NCI-H510A treated with DMSO at 0.1 percent for 48 hours (cell line): ENCODE results near the gene HGFAC.

Experiments used
- DNase-seq: peaks from one replicate; lab custom pipeline; 2025; lab: John Stamatoyannopoulos, UW

Gene HGFAC

GRCh38 chr4:3486541-3487540 lies 45.1 kb downstream of the HGFAC start:
- DNase-seq: no peak

GRCh38 chr4:3487861-3488260 lies 46.1 kb downstream of the HGFAC start:
- no peak for DNase-seq

DNA sequence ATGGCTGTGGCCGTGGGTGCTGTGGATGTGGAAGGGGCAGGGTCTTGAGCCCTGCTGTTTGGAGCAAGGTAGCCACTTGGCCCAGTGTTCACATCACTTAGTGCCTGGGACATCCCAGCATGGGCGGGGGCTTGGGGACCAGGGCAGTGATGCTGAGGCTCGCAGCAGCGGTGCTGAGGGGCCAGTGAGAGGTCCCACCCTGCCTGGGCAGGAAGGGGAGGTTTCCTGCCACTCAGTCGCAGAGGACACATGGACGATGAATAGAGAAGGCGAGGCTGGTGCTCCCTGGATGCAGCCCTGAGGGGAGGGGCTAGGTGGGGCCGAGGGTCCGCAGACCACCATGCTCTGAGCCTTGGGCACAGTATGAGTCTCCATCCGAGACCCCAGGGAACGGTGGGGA lies 47.1 kb downstream of the HGFAC start:
- no peak for DNase-seq

DNA sequence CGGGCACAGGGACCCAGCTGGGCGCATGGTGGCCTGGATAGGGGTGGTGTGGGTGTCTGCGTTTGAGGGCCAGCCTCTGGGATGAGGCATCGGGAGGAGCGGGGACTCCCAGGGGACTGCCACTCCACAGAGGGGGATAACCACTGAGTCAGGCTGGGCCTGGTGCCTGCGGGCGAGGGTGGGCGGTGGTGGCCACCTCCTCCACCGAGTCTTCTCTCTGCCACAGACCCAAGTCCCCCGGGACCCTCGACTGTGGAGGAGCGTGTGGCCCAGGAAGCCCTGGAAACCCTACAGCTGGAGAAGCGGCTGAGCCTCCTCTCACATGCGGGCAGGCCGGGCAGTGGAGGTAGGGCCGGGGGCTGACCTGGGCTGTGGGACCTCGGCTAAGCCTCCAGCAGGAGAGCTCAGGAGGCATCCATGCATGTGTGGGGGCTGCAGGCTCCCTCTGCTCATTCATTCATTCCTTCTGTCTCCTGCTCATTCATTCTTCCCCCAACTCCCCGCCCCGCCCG lies 47.7 kb downstream of the HGFAC start:
- no peak for DNase-seq

GRCh38 chr4:3491681-3492405 lies 50.1 kb downstream of the HGFAC start:
- no peak for DNase-seq

- no peak for DNase-seq
Measured at GRCh38 chr4:3492741-3493719, 51.3 kb downstream of the HGFAC start.

DNA sequence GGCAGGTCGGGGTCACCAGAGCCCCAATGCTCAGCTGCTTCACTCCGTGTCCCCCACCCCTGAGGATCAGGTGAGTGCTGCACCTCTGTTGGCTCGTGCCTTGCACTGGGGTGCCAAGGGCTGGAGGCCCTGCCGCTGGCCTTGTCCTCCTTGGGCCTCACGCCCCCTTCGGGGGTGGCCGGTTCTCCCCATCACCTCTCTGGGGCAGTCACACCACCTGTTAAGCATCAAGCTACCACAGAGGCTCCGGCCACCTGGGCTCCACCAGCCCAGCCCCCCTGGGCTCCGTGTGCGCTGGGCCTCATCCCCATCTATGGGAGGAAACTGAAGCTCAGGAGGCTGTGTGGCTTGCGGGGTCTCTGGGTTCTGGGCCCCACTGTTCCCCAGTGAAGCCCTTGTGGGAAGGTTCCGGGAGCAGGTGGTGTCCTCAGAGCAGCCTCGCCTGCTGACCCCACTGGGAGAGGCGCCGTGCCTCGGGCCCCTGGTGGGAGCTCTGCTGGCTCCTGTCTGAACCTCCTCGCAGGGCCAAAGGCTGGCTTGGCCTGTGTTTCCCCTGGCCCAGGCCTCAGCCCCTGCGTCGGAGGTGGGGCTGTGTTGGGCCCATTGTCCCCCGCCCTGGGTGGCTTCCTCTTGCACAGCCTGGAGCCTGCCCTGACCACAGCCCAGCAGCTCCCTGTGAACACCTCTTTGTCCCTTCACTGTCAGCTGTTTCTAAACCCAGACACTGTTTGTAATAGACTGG lies 52.1 kb downstream of the HGFAC start:
- DNase-seq: no peak

DNA sequence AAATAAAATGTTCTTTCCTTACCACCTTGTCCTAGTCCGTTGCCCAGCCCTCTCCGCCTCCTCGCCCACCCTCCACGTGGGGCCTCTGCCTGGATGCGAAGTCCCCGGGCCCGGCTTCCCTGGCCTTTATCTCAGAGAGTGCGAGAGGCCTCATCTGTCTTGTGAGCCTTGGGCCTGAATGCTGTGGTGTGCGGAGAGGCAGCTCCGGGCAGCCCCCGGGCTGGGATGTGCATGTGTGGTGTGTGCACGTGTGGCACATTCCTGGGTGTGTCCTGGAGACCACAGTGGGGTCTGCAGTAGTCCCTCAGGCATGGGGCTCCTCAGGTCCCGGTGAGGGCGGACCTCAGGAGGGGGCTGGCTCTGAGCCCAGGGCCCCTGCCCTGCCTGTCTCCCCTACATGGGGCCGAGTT lies 52.7 kb downstream of the HGFAC start:
- no peak for DNase-seq

DNA sequence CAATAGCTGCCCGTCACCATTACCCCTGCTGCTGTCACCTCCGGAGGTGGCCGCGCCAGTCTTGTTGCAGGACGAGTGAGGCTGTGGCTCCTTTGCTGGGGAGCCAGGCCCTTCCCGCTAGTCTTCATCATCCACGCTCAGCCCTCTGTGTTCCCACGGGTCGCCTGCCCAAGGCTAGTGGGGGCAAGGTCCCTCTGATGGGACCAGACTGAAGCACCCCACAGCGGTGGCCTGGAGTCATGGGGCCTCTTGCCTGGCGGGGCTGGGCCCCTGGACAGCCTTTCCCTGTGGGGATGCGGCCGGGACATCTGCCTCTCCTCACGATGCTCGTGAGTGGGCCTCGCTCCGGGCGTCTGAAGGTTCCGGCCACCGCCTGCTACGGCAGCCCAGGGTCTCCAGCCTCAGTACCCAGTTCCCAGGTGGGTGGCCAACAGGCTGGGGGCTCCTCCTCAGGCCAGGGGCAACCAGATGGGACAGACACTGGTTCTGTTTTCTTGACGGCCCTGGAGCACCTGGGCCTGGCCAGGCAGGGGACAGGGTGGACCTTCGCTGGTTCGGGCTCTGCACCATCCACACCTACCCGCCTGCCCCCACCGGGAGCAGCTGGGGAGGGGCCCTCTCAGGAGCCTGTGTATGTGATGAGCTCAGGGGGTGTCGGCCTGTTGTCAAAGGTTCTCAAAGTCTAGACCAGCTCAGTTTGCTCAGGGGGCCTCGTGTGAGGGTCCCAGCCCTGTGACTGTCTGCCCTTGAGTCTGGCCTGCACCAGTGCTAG lies 53.6 kb downstream of the HGFAC start:
- no peak for DNase-seq

DNA sequence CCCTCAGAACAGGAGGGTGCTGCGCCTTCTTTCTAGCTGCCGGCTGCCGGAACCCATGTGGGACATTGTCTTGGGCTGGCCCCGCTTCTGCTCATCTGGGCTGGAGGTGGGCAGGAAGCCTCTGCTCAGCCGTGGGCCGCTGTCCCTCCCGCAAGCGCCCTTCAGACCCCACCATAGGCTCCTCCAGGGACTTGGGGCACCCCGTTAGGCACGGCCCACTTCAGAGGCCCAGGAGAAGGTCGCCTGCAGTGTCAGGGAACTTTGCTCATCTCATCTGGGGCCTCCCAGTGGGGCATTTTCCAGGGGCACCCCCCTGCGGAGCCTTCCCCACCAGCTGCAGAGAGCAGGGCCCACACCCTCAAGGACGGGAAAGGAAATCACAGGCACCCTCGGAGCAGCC lies 54.3 kb downstream of the HGFAC start:
- DNase-seq: no peak

DNA sequence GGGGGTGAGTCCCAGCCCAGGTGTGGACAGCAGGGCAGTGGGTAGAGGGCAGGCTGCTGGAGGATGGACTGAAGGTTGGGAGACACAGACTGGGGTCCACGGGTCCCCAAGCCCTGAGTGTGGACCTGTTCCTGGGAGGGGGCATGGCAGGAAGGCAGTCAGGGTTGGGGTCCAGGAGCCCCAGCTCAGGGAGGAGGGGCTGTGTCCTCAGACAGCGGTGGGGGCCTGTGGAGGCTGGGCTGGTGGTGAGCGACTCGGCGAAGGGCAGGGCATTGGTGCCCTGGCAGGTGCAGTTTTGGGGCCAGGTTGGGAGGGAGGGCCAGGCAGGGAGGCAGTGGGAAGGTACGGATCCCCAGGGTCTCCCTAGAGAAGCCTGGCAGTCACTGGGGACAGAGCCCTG lies 55.3 kb downstream of the HGFAC start:
- DNase-seq: no peak

DNA sequence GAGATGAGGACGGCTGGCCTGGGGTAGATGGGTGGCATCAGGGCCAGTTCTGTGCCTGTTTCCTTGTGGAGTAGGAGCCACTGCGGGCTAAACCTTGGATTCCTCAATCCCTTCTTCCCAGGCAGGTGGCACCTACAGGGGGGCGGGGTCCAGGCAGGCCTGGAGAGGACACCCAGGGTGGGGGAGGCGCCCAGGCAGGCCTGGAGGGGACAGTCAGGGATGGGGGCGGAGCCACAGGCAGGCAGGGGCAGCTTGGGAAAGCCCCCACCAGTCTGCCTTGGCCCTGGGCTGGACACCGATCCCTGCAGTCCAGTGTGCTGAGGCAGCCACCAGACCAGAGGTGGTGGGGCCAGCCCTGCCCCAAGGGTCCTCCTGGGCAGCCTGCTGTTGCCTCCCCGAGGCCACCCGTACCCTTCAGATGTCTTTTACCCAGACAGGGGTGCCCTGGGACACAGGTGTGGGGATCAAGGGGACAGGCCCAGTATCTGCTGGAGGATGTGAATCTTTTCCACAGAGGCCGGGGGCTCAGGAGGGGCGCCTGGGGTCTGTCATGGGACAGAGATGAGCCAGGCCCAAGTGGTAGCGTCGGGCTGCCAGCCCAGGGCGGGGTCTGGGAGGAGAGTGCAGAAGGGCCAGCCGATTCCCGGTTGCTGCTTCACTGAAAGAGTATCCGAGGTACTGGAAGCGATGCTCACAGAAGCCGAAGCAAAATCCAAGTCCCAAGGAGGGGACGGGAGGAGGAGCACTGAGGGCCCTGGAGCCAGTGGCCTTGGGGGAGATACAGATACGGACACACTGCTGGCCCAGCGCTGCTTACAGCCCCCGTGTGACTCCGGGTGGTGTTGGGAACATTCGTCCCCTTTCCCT lies 56.0 kb downstream of the HGFAC start:
- DNase-seq: no peak

- no peak for DNase-seq
Measured at GRCh38 chr4:3498407-3498806, 56.6 kb downstream of the HGFAC start.
